ENCODE data around the gene PCTP. TPM values are rescaled to one million over a fixed set of nuclear protein-coding genes. Genes with fewer than 3 reads are reported as not detected.

Gene PCTP
- total RNA-seq, 4 donors from 2014 or later = 11.2 to 17.4 (median 11.8) TPM

- Histone ChIP-seq H3K27ac (replicated peaks in 1 of 4) (no peak overlapping the region), H3K4me1 (peaks cover 0 to 3% (median 0%) of the 10 kb centered on the region in 4 donors), H3K4me3 (no peak overlapping the region), H3K36me3 (no peaks in the 10 kb centered on the region), H3K9me3 (no peaks in the 10 kb centered on the region), H3K27me3 (no peaks in the 10 kb centered on the region)
- no peak for TF ChIP-seq POLR2AphosphoS5 (IDR thresholded peaks at IDR 0.05)
- TF ChIP-seq POLR2A (IDR thresholded peaks at IDR 0.05; ENCODE audit: low read depth) = no peak
- TF ChIP-seq EP300 (IDR thresholded peaks at IDR 0.05) = no peak
- no peak for TF ChIP-seq CTCF (IDR thresholded peaks at IDR 0.05)
- intact Hi-C loops (cut with DNase I) = no loop called here
- 88% methylated on average over 10 of the region's 10 CpGs for WGBS
- no peak for DNase-seq (ENCODE audit: extremely low spot score)
These were observed 10.1 kb upstream of the PCTP start for GRCh38 chr17:55740511-55741355.

- intact Hi-C loops (cut with DNase I) = no loop called here
- H3K27ac ChIP-seq (replicated peaks in 1 of 4) = no peak overlapping the region
- TF ChIP-seq CTCF (IDR thresholded peaks at IDR 0.05) (no peak), POLR2AphosphoS5 (IDR thresholded peaks at IDR 0.05) (no peak), EP300 (IDR thresholded peaks at IDR 0.05) (no peak), POLR2A (IDR thresholded peaks at IDR 0.05; ENCODE audit: low read depth) (no peak)
These were observed 9.5 kb upstream of the PCTP start for GRCh38 chr17:55741356-55741700.

GRCh38 chr17:55742272-55743102 lies 8.4 kb upstream of the PCTP start:
- Histone ChIP-seq H3K36me3 (no peaks in the 10 kb centered on the region), H3K4me3 (no peak overlapping the region), H3K4me1 (no peaks in the 10 kb centered on the region), H3K9me3 (no peaks in the 10 kb centered on the region), H3K27ac (replicated peaks in 1 of 4) (no peak overlapping the region), H3K27me3 (no peaks in the 10 kb centered on the region)
- TF ChIP-seq POLR2A (IDR thresholded peaks at IDR 0.05; ENCODE audit: low read depth) (no peak), POLR2AphosphoS5 (IDR thresholded peaks at IDR 0.05) (no peak), CTCF (IDR thresholded peaks at IDR 0.05) (no peak), EP300 (IDR thresholded peaks at IDR 0.05) (no peak)
- 79% methylated on average over 12 of the region's 12 CpGs for WGBS
- intact Hi-C loops (cut with DNase I) = no loop called here
- DNase-seq (ENCODE audit: extremely low spot score) = no peak

More at GRCh38 chr17:55741356-55741700, 9.5 kb upstream of the PCTP start:
- Histone ChIP-seq H3K4me3 (no peak overlapping the region), H3K27me3 (no peaks in the 10 kb centered on the region), H3K9me3 (no peaks in the 10 kb centered on the region), H3K4me1 (no peaks in the 10 kb centered on the region), H3K36me3 (no peaks in the 10 kb centered on the region)
- 92% methylated on average over 3 of the region's 3 CpGs for WGBS
- no peak for DNase-seq (ENCODE audit: extremely low spot score)

- Histone ChIP-seq H3K36me3 (no peaks in the 10 kb centered on the region), H3K27me3 (no peaks in the 10 kb centered on the region), H3K9me3 (no peaks in the 10 kb centered on the region), H3K27ac (replicated peaks in 1 of 4) (no peak overlapping the region), H3K4me1 (no peaks in the 10 kb centered on the region), H3K4me3 (no peak overlapping the region)
- WGBS = 70% methylated on average over 3 of the region's 3 CpGs
- TF ChIP-seq POLR2AphosphoS5 (IDR thresholded peaks at IDR 0.05) (no peak), CTCF (IDR thresholded peaks at IDR 0.05) (no peak), POLR2A (IDR thresholded peaks at IDR 0.05; ENCODE audit: low read depth) (no peak), EP300 (IDR thresholded peaks at IDR 0.05) (no peak)
- intact Hi-C loops (cut with DNase I) = no loop called here
- no peak for DNase-seq (ENCODE audit: extremely low spot score)
These were observed 7.7 kb upstream of the PCTP start for GRCh38 chr17:55743103-55743679.
